ENCODE results near the gene HOXD8.

HOXD8 gene

GRCh38 chr2:176137906-176138305 is 8.4 kb downstream of the HOXD8 start:
- H3F3A ChIP-seq (ENCODE audit: insufficient read depth): no peaks in the 10 kb centered on the region
- H3K9ac ChIP-seq (ENCODE audit: low read length): no peak overlapping the region
- no peaks in the 10 kb centered on the region for H3K9me2 ChIP-seq (replicated peaks; ENCODE audit: insufficient read depth, low read length)
- H3K27ac ChIP-seq (ENCODE audit: low read depth, low read length): no peak overlapping the region
- no peaks in the 10 kb centered on the region for H3K36me3 ChIP-seq (ENCODE audit: low read length)
- H3K4me2 ChIP-seq (ENCODE audit: low read depth, low read length, poor library complexity, severe bottlenecking): no peak overlapping the region
- H3K79me2 ChIP-seq (ENCODE audit: insufficient read depth, low read length): no peaks in the 10 kb centered on the region
- H2AFZ ChIP-seq (ENCODE audit: low read depth, low read length, severe bottlenecking): no peak overlapping the region
- no peak for TF ChIP-seq EZH2phosphoT487 (conservative IDR thresholded peaks at IDR 0.05; ENCODE audit: low read length)
- TF ChIP-seq, protein P1, sequence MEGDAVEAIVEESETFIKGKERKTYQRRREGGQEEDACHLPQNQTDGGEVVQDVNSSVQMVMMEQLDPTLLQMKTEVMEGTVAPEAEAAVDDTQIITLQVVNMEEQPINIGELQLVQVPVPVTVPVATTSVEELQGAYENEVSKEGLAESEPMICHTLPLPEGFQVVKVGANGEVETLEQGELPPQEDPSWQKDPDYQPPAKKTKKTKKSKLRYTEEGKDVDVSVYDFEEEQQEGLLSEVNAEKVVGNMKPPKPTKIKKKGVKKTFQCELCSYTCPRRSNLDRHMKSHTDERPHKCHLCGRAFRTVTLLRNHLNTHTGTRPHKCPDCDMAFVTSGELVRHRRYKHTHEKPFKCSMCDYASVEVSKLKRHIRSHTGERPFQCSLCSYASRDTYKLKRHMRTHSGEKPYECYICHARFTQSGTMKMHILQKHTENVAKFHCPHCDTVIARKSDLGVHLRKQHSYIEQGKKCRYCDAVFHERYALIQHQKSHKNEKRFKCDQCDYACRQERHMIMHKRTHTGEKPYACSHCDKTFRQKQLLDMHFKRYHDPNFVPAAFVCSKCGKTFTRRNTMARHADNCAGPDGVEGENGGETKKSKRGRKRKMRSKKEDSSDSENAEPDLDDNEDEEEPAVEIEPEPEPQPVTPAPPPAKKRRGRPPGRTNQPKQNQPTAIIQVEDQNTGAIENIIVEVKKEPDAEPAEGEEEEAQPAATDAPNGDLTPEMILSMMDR (IDR thresholded peaks at IDR 0.05; ENCODE audit: insufficient read depth, low read length, poor library complexity, severe bottlenecking): no peak
- no peak overlapping the region for H3K4me3 ChIP-seq (ENCODE audit: insufficient read depth, low read length, poor library complexity, severe bottlenecking)
- H3K9me3 ChIP-seq (ENCODE audit: insufficient read depth, low read length): no peaks in the 10 kb centered on the region
- H3K27me3 ChIP-seq (ENCODE audit: low read length): no peaks in the 10 kb centered on the region
- no peaks in the 10 kb centered on the region for H4K20me1 ChIP-seq (ENCODE audit: low read depth, low read length)

GRCh38 chr2:176138526-176138922 is 9.0 kb downstream of the HOXD8 start:
- Histone ChIP-seq H3K9me3 (ENCODE audit: insufficient read depth, low read length) (no peaks in the 10 kb centered on the region), H2AFZ (ENCODE audit: low read depth, low read length, severe bottlenecking) (no peak overlapping the region), H3K27me3 (ENCODE audit: low read length) (no peaks in the 10 kb centered on the region), H3K4me2 (ENCODE audit: low read depth, low read length, poor library complexity, severe bottlenecking) (no peak overlapping the region), H3K9me2 (replicated peaks; ENCODE audit: insufficient read depth, low read length) (no peaks in the 10 kb centered on the region), H4K20me1 (ENCODE audit: low read depth, low read length) (no peaks in the 10 kb centered on the region), H3K36me3 (ENCODE audit: low read length) (no peaks in the 10 kb centered on the region), H3K4me3 (ENCODE audit: insufficient read depth, low read length, poor library complexity, severe bottlenecking) (no peak overlapping the region), H3K9ac (ENCODE audit: low read length) (no peak overlapping the region), H3F3A (ENCODE audit: insufficient read depth) (no peaks in the 10 kb centered on the region), H3K27ac (ENCODE audit: low read depth, low read length) (no peak overlapping the region), H3K79me2 (ENCODE audit: insufficient read depth, low read length) (no peaks in the 10 kb centered on the region)
- TF ChIP-seq, protein P1 (IDR thresholded peaks at IDR 0.05; ENCODE audit: insufficient read depth, low read length, poor library complexity, severe bottlenecking): no peak
- no peak for TF ChIP-seq EZH2phosphoT487 (conservative IDR thresholded peaks at IDR 0.05; ENCODE audit: low read length)

DNA sequence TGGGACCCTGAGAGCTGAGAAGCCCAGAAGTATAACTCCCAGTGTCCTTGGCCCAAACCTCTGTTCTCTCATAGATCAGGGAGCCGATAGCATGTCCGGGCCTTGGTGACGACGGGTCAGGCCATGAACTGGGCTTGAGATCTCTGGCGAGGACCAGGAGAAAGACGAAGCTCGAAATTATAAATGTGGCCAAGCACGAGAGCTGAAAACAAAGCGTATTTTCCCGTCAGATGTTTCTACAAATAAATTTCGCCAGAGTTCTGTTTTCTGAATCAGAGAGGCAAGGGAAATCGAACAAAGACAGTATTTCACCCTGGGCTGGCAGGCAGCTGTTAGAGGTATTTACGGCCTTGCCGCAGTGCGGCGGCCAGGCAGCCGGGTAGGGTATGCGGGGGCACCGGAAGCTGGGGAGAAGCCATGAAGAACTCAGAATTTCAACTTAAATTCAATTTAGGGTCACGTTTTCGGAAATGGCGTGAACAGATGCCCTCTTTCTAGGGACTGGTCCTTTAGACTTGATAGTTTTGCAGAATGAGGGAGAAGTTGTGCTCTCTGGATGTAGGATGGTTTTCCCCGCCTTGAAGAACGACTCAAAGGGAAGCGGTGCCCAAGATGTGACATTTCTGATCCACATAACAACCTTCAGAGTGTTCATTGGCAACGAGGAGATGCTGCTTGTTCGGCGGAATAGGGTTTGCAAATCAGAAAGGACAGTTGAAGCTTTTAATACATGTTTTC is 9.6 kb downstream of the HOXD8 start:
- Histone ChIP-seq H3K36me3 (ENCODE audit: low read length) (no peaks in the 10 kb centered on the region), H4K20me1 (ENCODE audit: low read depth, low read length) (no peaks in the 10 kb centered on the region), H2AFZ (ENCODE audit: low read depth, low read length, severe bottlenecking) (no peak overlapping the region), H3K4me2 (ENCODE audit: low read depth, low read length, poor library complexity, severe bottlenecking) (no peak overlapping the region), H3K27ac (ENCODE audit: low read depth, low read length) (no peak overlapping the region), H3K4me3 (ENCODE audit: insufficient read depth, low read length, poor library complexity, severe bottlenecking) (no peak overlapping the region), H3K27me3 (ENCODE audit: low read length) (no peaks in the 10 kb centered on the region), H3K9me3 (ENCODE audit: insufficient read depth, low read length) (no peaks in the 10 kb centered on the region), H3K79me2 (ENCODE audit: insufficient read depth, low read length) (no peaks in the 10 kb centered on the region), H3K9me2 (replicated peaks; ENCODE audit: insufficient read depth, low read length) (no peaks in the 10 kb centered on the region), H3K9ac (ENCODE audit: low read length) (no peak overlapping the region), H3F3A (ENCODE audit: insufficient read depth) (no peaks in the 10 kb centered on the region)
- TF ChIP-seq, protein P1 (IDR thresholded peaks at IDR 0.05; ENCODE audit: insufficient read depth, low read length, poor library complexity, severe bottlenecking): no peak
- TF ChIP-seq EZH2phosphoT487 (conservative IDR thresholded peaks at IDR 0.05; ENCODE audit: low read length): no peak
